Measurements from ENCODE around the gene TMOD1. TPM values are rescaled to one million over a fixed set of nuclear protein-coding genes. Genes with fewer than 3 reads are reported as not detected.
"Not testable (repeated sequence)": the region's sequence is repeated elsewhere in the genome, so short reads cannot be mapped to it uniquely, and the experiment has no call there.

TMOD1 gene
- total RNA-seq, 5 donors from 2014 or later (not counting 1 experiment from before 2014, with no cell fraction given) = 0.70 to 1.9 (median 1.3) TPM

DNA sequence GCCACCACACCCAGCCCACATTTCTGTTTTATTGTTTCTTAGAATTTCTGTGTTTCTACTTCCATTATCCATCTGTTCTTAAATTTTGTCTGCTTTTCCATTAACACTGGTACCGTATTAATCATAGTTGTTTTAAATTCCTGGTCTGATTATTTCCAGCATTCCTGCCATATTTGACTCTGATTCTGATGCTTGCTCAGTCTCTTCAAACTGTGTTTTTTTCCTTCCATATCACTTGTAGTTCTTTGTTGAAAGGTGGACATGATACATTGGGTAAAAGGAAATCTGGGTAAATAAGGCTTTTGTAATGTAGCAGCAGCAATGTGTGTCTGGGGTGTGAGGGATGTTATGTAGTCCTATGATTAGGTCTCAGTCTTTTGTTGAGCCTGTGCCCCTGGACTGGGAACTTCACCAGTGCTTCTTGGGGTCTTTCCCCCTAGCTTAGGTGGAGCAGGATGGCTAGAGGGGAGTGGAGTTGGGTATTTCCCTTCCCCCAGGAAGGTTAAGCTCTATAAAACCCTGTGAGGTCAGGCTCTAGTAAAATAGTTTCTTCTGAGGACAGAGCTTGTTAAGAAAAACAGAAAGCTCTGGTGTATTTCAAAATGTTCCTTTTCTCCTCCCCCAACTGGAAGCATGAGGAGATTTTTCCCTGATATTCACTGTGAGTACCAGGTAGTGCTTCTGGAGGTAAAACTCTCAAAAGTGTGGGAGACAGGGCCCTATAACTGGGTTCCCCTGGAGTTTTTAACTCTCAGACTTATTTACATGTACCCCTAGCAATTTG, 10.1 kb upstream of the TMOD1 start:
- POLR2A ChIA-PET = no interaction called here

GRCh38 chr9:97497558-97498375, 3.7 kb upstream of the TMOD1 start:
- H3K27ac Mint-ChIP-seq; ATAC-seq (replicated peaks in 1 of 4); DNase-seq; H3K9me3 ChIP-seq; H3K27ac ChIP-seq (ENCODE audit: low read length); POLR2A ChIA-PET; H3K4me3 ChIP-seq (ENCODE audit: control insufficient read depth in 1 of 2, extremely low read depth in 1 of 2, low read length in 1 of 2); CTCF ChIA-PET; H3K9me3 Mint-ChIP-seq; H3K4me3 Mint-ChIP-seq: not testable (repeated sequence)
- Mint-ChIP-seq H3K36me3 (peaks cover 25% of the 10 kb centered on the region), H3K27me3 (peaks cover 15 to 22% of the 10 kb centered on the region in 2 donors), H3K4me1 (peaks cover 4 to 15% (median 11%) of the 10 kb centered on the region in 3 donors)
- H3K4me1 ChIP-seq (ENCODE audit: control insufficient read depth in 1 of 2, extremely low read depth in 1 of 2, insufficient read depth in 2 of 2, low read length in 2 of 2) = peaks cover 0 to 16% of the 10 kb centered on the region in 2 experiments
- H3K36me3 ChIP-seq (ENCODE audit: control insufficient read depth in 2 of 2, extremely low read depth in 1 of 2, insufficient read depth in 1 of 2, low read length in 1 of 2) = peaks cover 0 to 10% of the 10 kb centered on the region in 2 donors
- H3K27me3 ChIP-seq (replicated peaks in 1 of 2; ENCODE audit: control insufficient read depth in 2 of 2, extremely low read depth in 1 of 2, insufficient read depth in 2 of 2, low read length in 1 of 2) = peaks cover 4 to 28% of the 10 kb centered on the region in 2 experiments
- WGBS (ENCODE audit: insufficient coverage) = 96% methylated on average over 7 of the region's 36 CpGs

More for the DNA sequence above, 10.1 kb upstream of the TMOD1 start:
- Mint-ChIP-seq H3K27me3 (no peaks in the 10 kb centered on the region), H3K4me1 (no peaks in the 10 kb centered on the region), H3K4me3 (no peak overlapping the region), H3K36me3 (peaks cover 73% of the 10 kb centered on the region), H3K9me3 (peaks cover 3 to 13% (median 11%) of the 10 kb centered on the region in 3 donors), H3K27ac (no peak overlapping the region)
- no peak overlapping the region for H3K4me3 ChIP-seq (ENCODE audit: control insufficient read depth in 1 of 2, extremely low read depth in 1 of 2, low read length in 1 of 2)
- H3K27me3 ChIP-seq (replicated peaks in 1 of 2; ENCODE audit: control insufficient read depth in 2 of 2, extremely low read depth in 1 of 2, insufficient read depth in 2 of 2, low read length in 1 of 2) = no peaks in the 10 kb centered on the region
- H3K36me3 ChIP-seq (ENCODE audit: control insufficient read depth in 2 of 2, extremely low read depth in 1 of 2, insufficient read depth in 1 of 2, low read length in 1 of 2) = peaks cover 3 to 30% of the 10 kb centered on the region in 2 donors
- H3K27ac ChIP-seq (ENCODE audit: low read length) = no peak overlapping the region
- no CpG with 5 or more reads among the region's 1 CpG for WGBS (ENCODE audit: insufficient coverage)
- CTCF ChIA-PET = no interaction called here
- no peaks in the 10 kb centered on the region for H3K9me3 ChIP-seq
- ATAC-seq (replicated peaks in 1 of 4) (no peak), DNase-seq (no peak)
- no peaks in the 10 kb centered on the region for H3K4me1 ChIP-seq (ENCODE audit: control insufficient read depth in 1 of 2, extremely low read depth in 1 of 2, insufficient read depth in 2 of 2, low read length in 2 of 2)

- no CpG with 5 or more reads among the region's 5 CpGs for WGBS (ENCODE audit: insufficient coverage)
- ATAC-seq (replicated peaks in 1 of 4); DNase-seq; H3K27ac Mint-ChIP-seq; H3K4me3 ChIP-seq (ENCODE audit: control insufficient read depth in 1 of 2, extremely low read depth in 1 of 2, low read length in 1 of 2); H3K4me3 Mint-ChIP-seq; H3K9me3 ChIP-seq; H3K27ac ChIP-seq (ENCODE audit: low read length); H3K9me3 Mint-ChIP-seq; POLR2A ChIA-PET; CTCF ChIA-PET; H3K36me3 ChIP-seq (ENCODE audit: control insufficient read depth in 2 of 2, extremely low read depth in 1 of 2, insufficient read depth in 1 of 2, low read length in 1 of 2): not testable (repeated sequence)
- peaks cover 22% of the 10 kb centered on the region for H3K36me3 Mint-ChIP-seq
- peaks cover 0 to 20% of the 10 kb centered on the region in 2 experiments for H3K4me1 ChIP-seq (ENCODE audit: control insufficient read depth in 1 of 2, extremely low read depth in 1 of 2, insufficient read depth in 2 of 2, low read length in 2 of 2)
- peaks cover 6 to 37% of the 10 kb centered on the region in 2 experiments for H3K27me3 ChIP-seq (replicated peaks in 1 of 2; ENCODE audit: control insufficient read depth in 2 of 2, extremely low read depth in 1 of 2, insufficient read depth in 2 of 2, low read length in 1 of 2)
- H3K4me1 Mint-ChIP-seq = peaks cover 11 to 21% (median 19%) of the 10 kb centered on the region in 3 donors
- H3K27me3 Mint-ChIP-seq = peaks cover 26 to 33% of the 10 kb centered on the region in 2 donors
Measured at GRCh38 chr9:97498846-97499245, 2.6 kb upstream of the TMOD1 start.

DNA sequence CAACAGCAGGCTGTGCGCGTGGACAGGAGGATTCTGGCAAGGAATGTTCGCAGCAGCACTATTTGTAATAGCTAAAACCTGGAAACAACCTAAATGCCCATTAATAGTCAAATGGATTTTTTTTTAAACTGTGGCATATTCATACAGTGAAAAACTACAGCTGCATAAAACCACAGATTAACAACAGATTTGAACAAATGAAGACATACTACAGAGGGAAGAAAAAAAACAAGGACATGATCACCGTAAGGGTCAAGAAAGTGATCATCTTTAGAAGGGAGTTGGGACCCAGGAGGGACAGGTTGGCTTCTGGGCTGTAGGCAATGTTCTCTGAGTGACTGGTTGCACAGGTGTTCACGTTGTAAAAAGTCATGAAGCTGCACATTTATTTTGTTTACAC, 1.2 kb upstream of the TMOD1 start:
- H3K4me1 Mint-ChIP-seq = peaks cover 11 to 21% (median 19%) of the 10 kb centered on the region in 3 donors
- no CpG with 5 or more reads among the region's 5 CpGs for WGBS (ENCODE audit: insufficient coverage)
- Histone ChIP-seq H3K36me3 (ENCODE audit: control insufficient read depth in 2 of 2, extremely low read depth in 1 of 2, insufficient read depth in 1 of 2, low read length in 1 of 2) (peaks cover 0 to 8% of the 10 kb centered on the region in 2 donors), H3K4me3 (ENCODE audit: control insufficient read depth in 1 of 2, extremely low read depth in 1 of 2, low read length in 1 of 2) (no peak overlapping the region), H3K4me1 (ENCODE audit: control insufficient read depth in 1 of 2, extremely low read depth in 1 of 2, insufficient read depth in 2 of 2, low read length in 2 of 2) (peaks cover 0 to 20% of the 10 kb centered on the region in 2 experiments), H3K27ac (ENCODE audit: low read length) (no peak overlapping the region), H3K27me3 (replicated peaks in 1 of 2; ENCODE audit: control insufficient read depth in 2 of 2, extremely low read depth in 1 of 2, insufficient read depth in 2 of 2, low read length in 1 of 2) (peaks cover 13 to 43% of the 10 kb centered on the region in 2 experiments), H3K9me3 (no peaks in the 10 kb centered on the region)
- peaks cover 0 to 6% (median 0%) of the 10 kb centered on the region in 3 donors for H3K9me3 Mint-ChIP-seq
- POLR2A ChIA-PET = no interaction called here
- peaks cover 19% of the 10 kb centered on the region for H3K36me3 Mint-ChIP-seq
- ATAC-seq (replicated peaks in 1 of 4) (no peak), DNase-seq (no peak)
- peaks cover 36 to 43% of the 10 kb centered on the region in 2 donors for H3K27me3 Mint-ChIP-seq
- CTCF ChIA-PET = interaction anchor here in 1 of 2 donors (1.6 kb wide), 1 partner anchor 10 kb away, joined by 7 read pairs; no protein-coding TSS in a partner anchor
- no peak overlapping the region for H3K27ac Mint-ChIP-seq
- peak overlapping the region; percentile 1 to 72 (median 2) for H3K4me3 Mint-ChIP-seq

GRCh38 chr9:97500765-97501176, 695 bp upstream of the TMOD1 start:
- 0% methylated on average over 3 of the region's 6 CpGs for WGBS (ENCODE audit: insufficient coverage)
- ATAC-seq (replicated peaks in 1 of 4) (no peak), DNase-seq (no peak)
- H3K4me1 Mint-ChIP-seq = peaks cover 11 to 21% (median 19%) of the 10 kb centered on the region in 3 donors
- Histone ChIP-seq H3K9me3 (no peaks in the 10 kb centered on the region), H3K27me3 (replicated peaks in 1 of 2; ENCODE audit: control insufficient read depth in 2 of 2, extremely low read depth in 1 of 2, insufficient read depth in 2 of 2, low read length in 1 of 2) (peaks cover 17 to 46% of the 10 kb centered on the region in 2 experiments), H3K4me1 (ENCODE audit: control insufficient read depth in 1 of 2, extremely low read depth in 1 of 2, insufficient read depth in 2 of 2, low read length in 2 of 2) (peaks cover 0 to 20% of the 10 kb centered on the region in 2 experiments), H3K36me3 (ENCODE audit: control insufficient read depth in 2 of 2, extremely low read depth in 1 of 2, insufficient read depth in 1 of 2, low read length in 1 of 2) (peaks cover 0 to 8% of the 10 kb centered on the region in 2 donors), H3K27ac (ENCODE audit: low read length) (no peak overlapping the region), H3K4me3 (ENCODE audit: control insufficient read depth in 1 of 2, extremely low read depth in 1 of 2, low read length in 1 of 2) (no peak overlapping the region)
- peak overlapping the region in 1 of 2 donors; percentile 40 for H3K27ac Mint-ChIP-seq
- peak overlapping the region; percentile 71 to 77 (median 72) for H3K4me3 Mint-ChIP-seq
- peaks cover 0 to 6% (median 0%) of the 10 kb centered on the region in 3 donors for H3K9me3 Mint-ChIP-seq
- POLR2A ChIA-PET = no interaction called here
- H3K27me3 Mint-ChIP-seq = peaks cover 36 to 43% of the 10 kb centered on the region in 2 donors
- CTCF ChIA-PET = interaction anchor here in 1 of 2 donors (0.7 to 1.6 kb wide), 2 partner anchors 10 to 627 kb away, joined by 6 to 7 read pairs; no protein-coding TSS in a partner anchor
- peaks cover 15% of the 10 kb centered on the region for H3K36me3 Mint-ChIP-seq

DNA sequence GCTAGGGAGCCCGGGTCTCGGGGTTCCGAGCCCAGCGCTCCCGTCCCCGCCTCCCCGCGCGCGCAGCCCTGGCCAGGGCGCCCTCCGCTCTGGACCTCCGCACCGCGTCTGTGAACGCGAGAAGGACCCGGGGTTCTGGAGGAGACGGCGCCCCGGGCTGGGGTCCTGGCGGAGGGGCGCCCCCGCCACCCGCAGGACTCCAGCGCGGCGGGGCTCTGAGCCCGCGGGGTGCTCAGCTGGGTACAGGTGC, 431 bp downstream of the TMOD1 start:
- Histone ChIP-seq H3K4me1 (ENCODE audit: control insufficient read depth in 1 of 2, extremely low read depth in 1 of 2, insufficient read depth in 2 of 2, low read length in 2 of 2) (peaks cover 0 to 20% of the 10 kb centered on the region in 2 experiments), H3K27me3 (replicated peaks in 1 of 2; ENCODE audit: control insufficient read depth in 2 of 2, extremely low read depth in 1 of 2, insufficient read depth in 2 of 2, low read length in 1 of 2) (peaks cover 17 to 49% of the 10 kb centered on the region in 2 experiments), H3K27ac (ENCODE audit: low read length) (no peak overlapping the region), H3K4me3 (ENCODE audit: control insufficient read depth in 1 of 2, extremely low read depth in 1 of 2, low read length in 1 of 2) (peak overlapping the region in 1 of 2 donors; percentile 49), H3K9me3 (no peaks in the 10 kb centered on the region), H3K36me3 (ENCODE audit: control insufficient read depth in 2 of 2, extremely low read depth in 1 of 2, insufficient read depth in 1 of 2, low read length in 1 of 2) (no peaks in the 10 kb centered on the region)
- peak; percentile 10 to 46 (median 30) for ATAC-seq (replicated peaks in 1 of 4)
- peaks cover 0 to 3% (median 0%) of the 10 kb centered on the region in 3 donors for H3K9me3 Mint-ChIP-seq
- H3K4me3 Mint-ChIP-seq = peak overlapping the region in 1 of 3 donors; percentile 62
- peak in 1 of 35 experiments; percentile 2 for DNase-seq
- ChIA-PET POLR2A (no interaction called here), CTCF (interaction anchor here in 1 of 2 donors (1.6 kb wide), 1 partner anchor 9 kb away, joined by 7 read pairs; no protein-coding TSS in a partner anchor)
- no peak overlapping the region for H3K27ac Mint-ChIP-seq
- peaks cover 11 to 21% (median 19%) of the 10 kb centered on the region in 3 donors for H3K4me1 Mint-ChIP-seq
- H3K36me3 Mint-ChIP-seq = peaks cover 3% of the 10 kb centered on the region
- peaks cover 36 to 43% of the 10 kb centered on the region in 2 donors for H3K27me3 Mint-ChIP-seq
- WGBS (ENCODE audit: insufficient coverage) = under 1% methylated on average over 29 of the region's 30 CpGs
